NT2/D1 (cell line): ENCODE measurements around the gene GTPBP6.

Source experiments
- YY1 ChIP-seq: IDR thresholded peaks from 2 replicates; pipeline ENCODE4 v1.6.1; 2011; ENCODE audit not compliant: insufficient read length, insufficient read depth
- ZNF274 ChIP-seq: IDR thresholded peaks from 2 replicates; pipeline ENCODE4 v1.6.1; 2011; ENCODE audit warnings: mild to moderate bottlenecking, low read depth, low read length

- no peak for TF ChIP-seq ZNF274
- TF ChIP-seq YY1 = no peak
Observed at GRCh38 chrX:362937-363620, 44.5 kb upstream of the GTPBP6 start.
